ENCODE results near the gene MAN2A2.

DNA sequence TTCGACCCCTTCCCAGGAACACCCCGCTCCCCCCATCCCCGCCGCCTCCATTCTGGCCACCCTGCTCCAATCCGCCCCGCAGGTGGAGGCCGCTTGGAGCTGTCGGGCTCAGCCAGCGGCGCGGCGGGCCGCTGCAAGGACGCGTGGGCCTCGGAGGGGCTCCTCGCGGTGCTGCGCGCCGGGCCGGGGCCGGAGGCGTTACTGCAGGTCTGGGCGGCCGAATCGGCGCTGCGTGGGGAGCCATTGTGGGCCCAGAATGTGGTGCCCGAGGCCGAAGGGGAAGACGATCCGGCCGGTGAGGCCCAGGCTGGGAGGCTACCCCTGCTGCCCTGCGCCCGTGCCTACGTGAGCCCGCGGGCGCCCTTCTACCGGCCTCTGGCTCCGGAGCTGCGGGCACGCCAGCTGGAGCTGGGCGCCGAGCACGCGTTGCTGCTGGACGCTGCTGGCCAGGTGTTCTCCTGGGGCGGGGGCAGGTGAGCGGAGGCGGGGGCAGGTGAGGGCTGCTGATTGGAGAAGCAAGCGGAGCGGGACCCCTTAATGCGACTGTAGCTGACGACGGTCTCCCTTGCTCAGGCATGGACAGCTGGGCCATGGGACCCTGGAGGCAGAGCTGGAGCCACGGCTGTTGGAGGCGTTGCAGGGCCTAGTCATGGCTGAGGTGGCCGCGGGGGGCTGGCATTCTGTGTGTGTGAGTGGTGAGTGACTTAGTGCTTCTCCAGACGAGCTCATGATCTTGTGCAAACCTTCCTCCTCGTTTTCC lies 54.1 kb downstream of the MAN2A2 start:
- no peak for TF ChIP-seq EZH2 (IDR thresholded peaks at IDR 0.05; ENCODE audit: borderline replicate concordance, low read depth, low read length, severe bottlenecking)
- TF ChIP-seq, protein P1, sequence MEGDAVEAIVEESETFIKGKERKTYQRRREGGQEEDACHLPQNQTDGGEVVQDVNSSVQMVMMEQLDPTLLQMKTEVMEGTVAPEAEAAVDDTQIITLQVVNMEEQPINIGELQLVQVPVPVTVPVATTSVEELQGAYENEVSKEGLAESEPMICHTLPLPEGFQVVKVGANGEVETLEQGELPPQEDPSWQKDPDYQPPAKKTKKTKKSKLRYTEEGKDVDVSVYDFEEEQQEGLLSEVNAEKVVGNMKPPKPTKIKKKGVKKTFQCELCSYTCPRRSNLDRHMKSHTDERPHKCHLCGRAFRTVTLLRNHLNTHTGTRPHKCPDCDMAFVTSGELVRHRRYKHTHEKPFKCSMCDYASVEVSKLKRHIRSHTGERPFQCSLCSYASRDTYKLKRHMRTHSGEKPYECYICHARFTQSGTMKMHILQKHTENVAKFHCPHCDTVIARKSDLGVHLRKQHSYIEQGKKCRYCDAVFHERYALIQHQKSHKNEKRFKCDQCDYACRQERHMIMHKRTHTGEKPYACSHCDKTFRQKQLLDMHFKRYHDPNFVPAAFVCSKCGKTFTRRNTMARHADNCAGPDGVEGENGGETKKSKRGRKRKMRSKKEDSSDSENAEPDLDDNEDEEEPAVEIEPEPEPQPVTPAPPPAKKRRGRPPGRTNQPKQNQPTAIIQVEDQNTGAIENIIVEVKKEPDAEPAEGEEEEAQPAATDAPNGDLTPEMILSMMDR (IDR thresholded peaks at IDR 0.05; ENCODE audit: extremely low read depth in 1 of 2, insufficient read depth in 1 of 2, low read depth in 1 of 2, low read length in 2 of 2): no peak
